ENCODE results near the gene SLC35F3.

SLC35F3 gene

DNA sequence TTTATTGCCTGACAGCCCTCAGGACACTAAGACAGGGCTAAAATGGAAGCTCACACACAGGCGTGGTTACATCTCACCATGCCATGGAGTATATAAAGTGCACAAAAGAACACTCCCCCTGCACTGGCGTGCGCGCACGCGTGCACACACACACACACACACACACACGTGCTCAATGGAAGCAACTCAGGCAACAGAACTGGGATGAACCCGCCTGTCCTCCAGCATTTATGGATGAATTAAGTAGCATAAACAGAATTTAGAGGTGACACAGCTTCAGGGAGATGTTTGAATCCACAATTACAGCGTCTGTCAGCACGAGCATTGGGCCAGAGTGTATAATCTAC, 322.3 kb downstream of the SLC35F3 start:
- no peak overlapping the region for H3K4me3 ChIP-seq (ENCODE audit: low read depth, low read length)
- no peak for DNase-seq (ENCODE audit: low read depth)
- TF ChIP-seq, protein P1, sequence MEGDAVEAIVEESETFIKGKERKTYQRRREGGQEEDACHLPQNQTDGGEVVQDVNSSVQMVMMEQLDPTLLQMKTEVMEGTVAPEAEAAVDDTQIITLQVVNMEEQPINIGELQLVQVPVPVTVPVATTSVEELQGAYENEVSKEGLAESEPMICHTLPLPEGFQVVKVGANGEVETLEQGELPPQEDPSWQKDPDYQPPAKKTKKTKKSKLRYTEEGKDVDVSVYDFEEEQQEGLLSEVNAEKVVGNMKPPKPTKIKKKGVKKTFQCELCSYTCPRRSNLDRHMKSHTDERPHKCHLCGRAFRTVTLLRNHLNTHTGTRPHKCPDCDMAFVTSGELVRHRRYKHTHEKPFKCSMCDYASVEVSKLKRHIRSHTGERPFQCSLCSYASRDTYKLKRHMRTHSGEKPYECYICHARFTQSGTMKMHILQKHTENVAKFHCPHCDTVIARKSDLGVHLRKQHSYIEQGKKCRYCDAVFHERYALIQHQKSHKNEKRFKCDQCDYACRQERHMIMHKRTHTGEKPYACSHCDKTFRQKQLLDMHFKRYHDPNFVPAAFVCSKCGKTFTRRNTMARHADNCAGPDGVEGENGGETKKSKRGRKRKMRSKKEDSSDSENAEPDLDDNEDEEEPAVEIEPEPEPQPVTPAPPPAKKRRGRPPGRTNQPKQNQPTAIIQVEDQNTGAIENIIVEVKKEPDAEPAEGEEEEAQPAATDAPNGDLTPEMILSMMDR (IDR thresholded peaks at IDR 0.05; ENCODE audit: insufficient read depth, low read depth, low read length, missing control alignments), result no peak

DNA sequence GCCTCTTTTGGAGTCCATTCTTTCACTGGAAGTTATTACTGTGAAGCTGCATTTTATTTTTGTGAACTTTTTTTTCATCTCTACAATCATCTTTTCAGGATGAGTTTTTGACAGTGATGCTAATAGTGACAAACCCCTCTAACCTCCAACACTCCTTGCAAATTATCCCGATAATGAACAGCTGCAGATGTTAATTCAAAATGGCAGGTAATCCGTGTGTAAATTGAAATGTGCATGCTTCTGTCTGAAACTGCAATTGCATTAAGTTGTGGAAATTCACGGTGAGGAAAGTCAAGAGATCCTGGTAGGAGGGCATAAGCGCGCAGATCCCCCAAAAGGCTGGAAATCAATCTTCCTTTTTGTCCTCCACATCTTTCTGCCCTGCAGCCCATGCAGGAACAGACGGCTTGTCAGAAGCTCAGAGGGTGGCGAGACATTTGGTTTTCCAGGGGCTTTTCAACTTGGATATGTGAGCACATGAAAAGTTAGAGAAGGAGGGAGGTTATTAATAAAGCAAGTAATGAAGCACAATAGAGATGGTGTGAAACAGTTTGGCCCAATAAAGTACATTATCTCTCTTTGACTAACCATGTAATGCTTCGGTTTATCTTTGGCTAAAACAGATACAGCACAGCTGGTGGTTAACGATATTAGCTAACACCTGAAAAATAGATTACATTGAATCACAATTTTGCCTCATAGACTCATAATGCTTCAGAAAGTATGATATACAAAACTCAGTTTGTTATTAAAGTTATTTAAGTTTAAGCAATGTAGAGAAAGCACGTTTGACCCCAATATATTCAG, 325.3 kb downstream of the SLC35F3 start:
- no peak for DNase-seq (ENCODE audit: low read depth)
- H3K4me3 ChIP-seq (ENCODE audit: low read depth, low read length), result no peak overlapping the region

DNA sequence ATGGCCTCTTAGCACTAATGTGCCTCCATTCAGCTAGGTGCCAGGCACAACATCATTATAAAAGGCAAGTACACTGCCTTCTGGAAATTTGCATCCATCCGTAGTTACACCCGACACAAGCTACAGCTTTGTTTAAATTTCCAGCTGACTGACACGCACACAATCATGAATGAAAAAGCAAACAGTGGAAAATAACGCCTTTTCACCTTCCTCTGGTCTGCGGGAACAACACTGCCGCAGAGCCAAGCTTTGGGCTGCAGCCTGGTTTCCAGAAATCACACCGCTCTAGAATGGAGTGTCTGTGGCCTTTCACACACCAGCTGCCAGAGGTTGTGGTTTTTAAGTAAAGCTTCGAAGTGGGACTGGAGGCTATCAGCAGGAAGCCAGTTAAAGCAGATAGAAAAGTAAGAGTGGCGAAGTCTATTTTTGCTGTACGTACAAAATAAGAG, 326.0 kb downstream of the SLC35F3 start:
- no peak overlapping the region for H3K4me3 ChIP-seq (ENCODE audit: low read depth, low read length)
- DNase-seq (ENCODE audit: low read depth), result peak; percentile 46
- TF ChIP-seq, protein P1 (IDR thresholded peaks at IDR 0.05; ENCODE audit: insufficient read depth, low read depth, low read length, missing control alignments), result no peak

More for the DNA sequence above, 325.3 kb downstream of the SLC35F3 start:
- TF ChIP-seq, protein P1 (IDR thresholded peaks at IDR 0.05; ENCODE audit: insufficient read depth, low read depth, low read length, missing control alignments), result no peak

DNA sequence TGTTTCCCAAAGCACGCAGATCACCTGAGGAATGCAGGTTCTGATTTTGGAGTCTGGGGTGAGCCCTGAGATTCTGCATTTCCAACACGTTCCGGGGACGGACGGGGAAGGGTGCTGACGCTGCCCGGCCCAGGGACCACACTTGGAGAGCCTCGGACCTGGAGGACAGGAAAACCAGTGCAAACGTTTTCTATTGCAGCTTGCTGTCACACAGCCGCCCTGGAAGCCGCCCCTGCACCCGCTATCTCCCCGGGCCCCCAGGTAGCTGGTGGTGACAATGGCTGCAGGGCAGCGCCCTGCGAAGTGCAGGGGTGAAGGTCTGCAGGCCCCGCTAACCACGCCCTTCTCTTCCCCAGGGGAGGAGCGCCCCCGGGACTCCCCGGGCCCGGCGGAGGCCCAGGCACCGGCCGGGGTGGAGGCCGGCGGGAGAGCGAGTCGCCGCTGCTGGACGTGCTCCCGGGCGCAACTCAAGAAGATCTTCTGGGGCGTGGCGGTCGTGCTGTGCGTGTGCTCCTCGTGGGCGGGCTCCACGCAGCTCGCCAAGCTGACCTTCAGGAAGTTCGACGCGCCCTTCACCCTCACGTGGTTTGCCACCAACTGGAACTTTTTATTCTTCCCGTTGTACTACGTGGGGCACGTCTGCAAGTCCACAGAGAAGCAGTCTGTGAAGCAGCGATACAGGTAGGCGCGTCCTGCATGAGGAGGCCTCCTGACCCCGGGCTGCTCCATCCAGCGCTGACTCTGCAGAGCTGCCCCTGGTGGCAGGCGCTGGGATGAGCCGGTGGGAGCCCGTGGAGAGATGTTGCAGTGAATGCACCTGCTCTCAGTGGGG, 326.8 kb downstream of the SLC35F3 start:
- no peak for DNase-seq (ENCODE audit: low read depth)
- H3K4me3 ChIP-seq (ENCODE audit: low read depth, low read length), result no peak overlapping the region
- TF ChIP-seq, protein P1 (IDR thresholded peaks at IDR 0.05; ENCODE audit: insufficient read depth, low read depth, low read length, missing control alignments), result peak; percentile 7

DNA sequence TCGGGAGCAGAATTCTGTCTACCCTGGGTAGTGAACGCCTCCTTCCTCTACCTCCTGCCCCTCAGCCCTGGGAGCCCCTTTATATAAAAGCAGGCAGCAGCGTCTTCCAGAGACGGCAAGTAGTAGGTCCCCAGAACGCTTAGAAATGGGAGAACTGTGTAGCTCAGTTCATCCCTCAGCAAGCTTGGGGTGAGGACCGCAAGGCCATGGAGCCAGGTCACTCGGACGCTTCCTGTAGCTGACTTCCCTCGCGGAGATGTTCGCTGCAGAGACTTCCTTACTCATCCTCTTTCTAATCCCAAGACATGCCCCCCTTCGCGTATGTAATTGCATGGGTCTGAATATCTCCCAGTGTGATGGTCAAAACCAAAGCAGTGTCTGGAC, 327.4 kb downstream of the SLC35F3 start:
- TF ChIP-seq, protein P1 (IDR thresholded peaks at IDR 0.05; ENCODE audit: insufficient read depth, low read depth, low read length, missing control alignments), result no peak
- no peak for DNase-seq (ENCODE audit: low read depth)
- no peak overlapping the region for H3K4me3 ChIP-seq (ENCODE audit: low read depth, low read length)

DNA sequence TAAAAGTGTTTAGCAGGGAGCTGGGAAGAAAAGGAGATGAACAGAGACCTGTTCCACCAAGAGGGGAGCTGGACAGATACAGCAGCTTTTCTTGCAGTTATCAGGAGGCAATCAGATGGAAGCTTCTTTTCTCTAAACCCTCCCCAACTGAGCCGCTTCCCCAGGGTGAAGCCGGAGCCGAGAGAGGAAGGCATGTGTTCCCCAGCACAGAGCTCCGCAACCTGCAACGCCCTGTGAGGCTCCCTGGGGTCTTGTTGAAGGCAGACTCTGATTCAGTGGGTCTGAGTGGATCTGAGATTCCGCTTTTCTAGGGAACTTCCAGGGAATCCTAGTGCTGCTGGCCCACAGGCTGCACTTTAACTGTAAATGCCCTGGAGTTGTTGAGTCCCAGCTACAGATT, 329.7 kb downstream of the SLC35F3 start:
- H3K4me3 ChIP-seq (ENCODE audit: low read depth, low read length), result no peak overlapping the region
- TF ChIP-seq, protein P1 (IDR thresholded peaks at IDR 0.05; ENCODE audit: insufficient read depth, low read depth, low read length, missing control alignments), result no peak
- no peak for DNase-seq (ENCODE audit: low read depth)

All from GM12865 (cell line).